SIG-M5 (cell line): ENCODE data around the gene NFIA.

Source experiments
- DNase-seq: peaks from one replicate; lab custom pipeline; 2025; lab: John Stamatoyannopoulos, UW

NFIA gene

DNA sequence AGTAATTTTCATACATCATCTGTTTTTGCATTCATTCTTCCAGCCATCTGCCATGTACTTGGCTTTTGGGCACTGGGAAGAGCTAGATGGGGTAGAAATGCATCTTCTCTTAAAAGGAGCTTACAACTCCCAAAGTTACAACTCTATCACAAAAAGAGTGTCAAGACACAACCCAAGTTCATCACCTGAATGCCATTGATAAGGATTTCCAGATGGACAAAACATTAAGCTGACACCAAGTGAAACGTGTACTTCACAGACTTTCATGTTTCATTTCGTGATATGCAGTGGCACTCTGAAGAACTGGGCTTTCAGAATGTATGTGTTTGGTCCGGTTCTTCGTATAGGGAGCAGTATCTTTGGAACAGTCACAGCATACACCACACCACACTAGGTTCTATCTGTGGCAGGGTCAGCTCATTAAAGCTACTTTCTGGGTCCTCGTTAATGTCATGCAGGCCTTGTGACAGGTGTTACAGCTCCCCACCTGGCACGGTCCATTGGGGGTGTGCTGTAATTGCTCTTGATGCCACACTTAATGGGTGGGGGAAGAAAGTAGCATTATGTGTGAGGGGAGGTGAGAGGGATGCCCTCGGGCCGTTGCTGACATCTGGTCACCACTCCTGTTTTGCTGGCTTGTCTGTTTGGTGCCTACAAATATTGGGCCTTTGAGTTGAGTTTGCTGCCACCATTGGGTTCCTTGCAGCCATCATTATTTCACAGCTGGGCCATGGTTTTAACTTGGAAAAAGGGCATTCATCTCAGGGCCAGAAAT is 164.9 kb downstream of the NFIA start:
- no peak for DNase-seq

DNA sequence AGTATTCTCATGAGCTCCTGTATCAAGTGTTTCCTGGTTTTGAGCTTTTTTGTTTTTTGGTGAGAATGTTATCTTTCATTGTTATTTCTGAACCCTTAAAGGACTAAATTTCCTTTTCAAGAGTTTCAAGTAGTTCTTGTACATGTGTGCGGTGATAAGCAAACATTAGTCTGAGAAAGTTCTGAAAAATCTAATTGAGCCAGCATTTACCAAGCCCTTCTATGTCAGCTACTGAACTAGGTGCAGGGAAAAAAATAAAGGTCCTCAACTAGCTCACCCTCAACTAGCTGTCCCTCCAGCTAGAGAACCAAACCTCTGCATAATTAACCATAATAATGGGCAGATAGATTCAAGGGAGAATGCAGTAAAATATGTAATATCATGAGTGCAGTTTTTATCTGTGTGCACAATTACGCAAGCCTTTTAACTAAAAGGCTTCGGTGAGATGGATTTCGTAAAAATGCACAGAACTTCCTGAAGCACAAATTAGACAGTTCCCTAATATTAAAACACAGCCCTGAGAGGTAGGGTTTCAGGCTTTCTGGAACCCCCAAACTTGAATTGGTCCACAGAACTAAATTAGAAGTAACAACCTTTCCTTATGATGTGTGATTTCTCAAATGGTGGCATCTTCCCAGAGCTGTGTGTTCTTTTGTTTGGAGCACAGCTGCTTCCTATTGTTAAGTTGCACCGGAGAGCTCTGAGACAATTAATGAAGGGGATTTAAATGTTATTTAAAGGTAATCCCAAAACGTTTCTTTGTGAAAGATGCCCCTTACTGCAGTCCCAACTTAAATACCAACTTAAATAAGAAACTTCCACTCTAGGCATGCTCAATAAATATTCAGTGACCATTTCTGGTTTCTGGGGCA is 165.8 kb downstream of the NFIA start:
- no peak for DNase-seq

DNA sequence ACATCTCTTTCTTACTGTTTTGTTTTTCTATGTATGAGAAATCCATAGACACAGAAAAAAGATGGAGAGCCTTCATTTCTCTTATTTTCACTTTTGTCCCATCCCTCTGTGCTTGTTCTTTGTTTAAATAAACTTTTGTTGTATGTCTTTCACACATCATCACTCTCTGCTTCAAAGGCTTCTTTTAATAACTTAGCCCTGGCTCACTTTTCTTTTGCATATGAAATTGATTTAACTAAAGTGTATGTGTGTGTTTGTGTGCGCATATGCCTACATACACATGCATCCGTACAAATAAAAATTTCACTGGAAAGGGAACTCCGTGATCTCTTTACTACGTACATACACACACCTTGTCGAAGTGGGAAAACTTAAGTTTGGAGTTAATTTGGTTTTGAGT is 168.6 kb downstream of the NFIA start:
- no peak for DNase-seq

DNA sequence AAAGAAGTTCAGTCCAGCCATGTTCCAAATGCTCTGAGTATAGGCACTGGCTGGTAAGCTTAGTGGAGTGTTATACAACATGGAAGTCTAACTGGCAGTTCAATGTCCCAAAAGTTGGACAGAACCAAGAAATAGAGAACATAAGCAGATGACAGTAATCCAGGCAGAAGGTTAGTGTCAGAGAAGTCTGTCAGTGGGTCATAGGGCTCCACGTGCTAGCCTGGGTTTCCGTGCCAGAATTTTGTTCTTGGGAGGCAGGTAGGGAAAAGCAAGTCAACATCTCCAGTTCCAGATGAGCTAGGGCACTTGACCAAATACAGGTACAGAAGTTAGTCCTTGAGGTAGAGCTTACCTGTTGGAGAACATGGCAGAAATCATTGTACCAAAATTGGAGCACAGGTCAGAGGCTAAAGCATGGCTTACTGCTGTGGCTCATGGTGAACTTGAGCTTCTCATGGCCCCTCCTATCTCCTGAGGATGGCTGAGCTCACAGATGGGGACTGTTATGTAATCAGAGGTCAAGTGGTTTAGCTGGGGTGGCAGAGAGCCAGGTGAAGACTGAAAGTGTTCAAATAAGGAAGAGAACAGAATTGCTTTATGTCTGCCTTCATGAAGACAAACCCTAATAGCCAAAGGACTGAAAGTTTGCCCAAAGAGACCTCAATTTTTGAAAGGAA is 170.8 kb downstream of the NFIA start:
- DNase-seq = no peak

DNA sequence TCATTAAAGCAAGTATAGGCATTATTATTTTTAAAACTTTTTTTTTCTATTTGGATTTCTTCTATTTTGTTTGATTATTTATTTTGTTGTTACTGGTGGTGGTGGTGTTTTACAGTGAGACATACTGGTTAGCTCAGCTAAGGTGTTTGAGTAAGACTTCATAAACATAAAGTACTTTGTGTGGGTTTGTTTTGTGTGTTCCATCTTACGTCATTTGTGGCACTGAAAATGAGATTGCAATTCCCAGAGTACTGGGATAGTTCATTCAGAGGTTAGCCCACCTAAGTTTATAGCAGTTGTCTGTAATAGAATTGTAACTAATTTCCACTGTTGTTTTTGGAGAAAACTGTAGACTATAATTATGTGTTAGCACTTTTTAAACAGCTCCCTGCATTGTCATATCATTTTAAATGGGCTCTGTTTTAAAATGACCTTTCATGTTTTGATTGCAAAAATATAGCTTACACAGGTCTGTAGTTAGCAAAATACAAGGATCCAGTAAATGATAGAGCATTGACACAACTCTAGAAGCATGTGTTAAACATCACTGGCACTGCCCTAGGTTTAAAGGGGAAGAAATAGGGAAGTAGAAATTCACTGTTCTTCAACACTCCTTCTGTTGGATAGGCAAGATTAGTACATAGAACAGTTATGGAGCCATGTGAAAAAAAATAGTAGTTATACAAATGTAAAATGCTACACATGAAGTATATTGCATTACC is 171.7 kb downstream of the NFIA start:
- DNase-seq = no peak

DNA sequence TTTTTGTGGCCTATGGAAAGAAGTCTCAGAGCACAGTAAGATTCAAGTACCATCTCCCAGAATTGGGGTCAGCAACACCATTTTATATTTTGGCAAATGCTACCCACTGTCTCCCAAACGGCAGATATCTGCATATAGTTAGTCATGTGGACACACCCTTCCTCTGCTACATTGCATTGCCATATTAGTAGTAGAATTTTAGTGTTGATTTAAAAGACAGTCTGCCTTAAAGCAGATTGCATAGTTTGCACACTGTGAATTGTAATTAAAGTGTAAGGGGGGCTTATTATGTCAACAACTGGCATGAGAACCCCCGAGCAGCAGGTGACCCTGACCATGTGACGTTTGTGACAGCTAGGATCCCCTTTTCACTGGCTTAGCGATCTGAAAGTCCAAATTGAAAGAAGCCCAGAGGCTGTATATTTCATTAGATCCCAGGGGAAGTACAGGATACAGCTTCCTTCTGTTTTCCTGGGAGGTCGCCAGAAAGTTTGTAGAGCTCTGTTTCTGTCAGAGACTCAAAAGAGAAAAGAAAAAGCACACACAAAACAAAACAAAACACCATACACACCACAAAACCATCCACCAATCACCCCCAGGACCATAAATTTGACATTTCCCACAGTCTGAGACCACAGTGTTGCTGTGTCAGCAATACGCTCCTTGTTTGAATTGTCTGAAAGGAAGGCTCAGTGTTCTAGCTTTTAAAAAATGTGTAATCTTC is 172.4 kb downstream of the NFIA start:
- DNase-seq = no peak

DNA sequence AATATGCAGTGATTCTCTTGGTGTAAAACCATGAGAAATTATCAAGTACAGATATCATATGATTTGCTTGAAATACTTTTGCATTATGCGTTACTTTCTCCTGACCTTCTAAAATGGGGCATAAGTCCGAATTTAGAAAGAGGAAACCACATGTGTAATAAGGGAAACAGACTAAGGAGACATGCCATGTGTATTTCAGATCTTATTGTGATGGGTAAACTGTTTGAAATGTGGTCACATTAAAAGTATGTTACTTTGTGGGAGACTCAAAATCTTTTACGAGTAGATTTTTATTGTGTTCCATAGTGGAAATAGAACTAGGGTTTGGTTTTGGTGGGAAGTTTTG is 173.0 kb downstream of the NFIA start:
- DNase-seq = no peak

DNA sequence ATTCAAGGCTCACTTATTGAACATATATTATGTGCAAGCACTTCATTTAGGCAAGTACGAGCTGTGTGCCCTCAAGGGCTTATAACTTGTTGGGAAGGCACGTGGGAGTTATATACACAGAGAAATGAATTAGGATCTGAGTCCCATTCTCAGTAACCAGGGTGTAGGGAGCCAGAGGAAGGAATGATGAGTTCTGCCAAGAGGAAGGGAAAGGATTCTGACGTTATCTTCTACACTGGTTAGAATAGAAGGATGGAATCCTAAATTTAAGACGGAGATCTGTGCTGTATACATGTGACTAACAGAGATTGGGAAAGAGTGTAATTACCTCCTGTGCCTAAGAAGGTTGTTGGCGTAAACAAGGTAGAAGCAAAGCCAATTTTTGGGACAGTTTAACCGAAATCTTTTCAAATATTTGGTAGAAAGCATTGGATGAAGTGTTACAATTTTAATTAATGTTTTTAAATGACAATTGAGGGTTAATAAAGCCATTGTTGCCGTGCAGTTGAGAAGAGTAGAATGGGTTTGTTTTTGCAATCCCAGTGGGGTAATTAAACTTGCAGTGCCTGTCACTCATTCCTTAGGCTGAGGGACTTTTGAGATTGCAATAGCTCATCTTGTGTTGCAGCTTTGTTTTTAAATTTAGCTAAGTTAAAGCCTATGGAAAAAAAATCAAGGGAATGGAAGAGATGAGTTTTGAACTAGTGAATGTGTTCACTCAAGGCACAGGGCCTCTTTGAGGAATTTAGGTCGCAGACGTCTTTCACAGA is 177.2 kb downstream of the NFIA start:
- no peak for DNase-seq

DNA sequence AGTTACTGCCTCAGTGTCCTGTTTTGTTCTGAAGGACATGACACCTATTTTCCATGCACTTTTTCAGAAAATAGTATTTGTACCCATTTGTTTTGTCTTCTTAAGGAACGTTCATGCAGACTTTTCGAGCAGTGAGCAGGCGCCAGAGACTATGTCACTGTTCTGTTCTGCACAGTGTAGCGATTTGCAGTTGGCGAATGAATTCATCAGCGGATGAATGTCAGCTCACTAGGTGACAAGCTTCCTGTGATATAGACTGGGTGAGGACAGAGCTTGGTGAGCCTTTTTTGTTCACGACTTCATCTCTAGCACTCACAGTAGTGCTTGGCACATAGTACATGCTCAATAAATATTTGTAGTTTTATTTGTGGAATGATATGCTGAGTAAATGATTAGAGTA is 177.8 kb downstream of the NFIA start:
- no peak for DNase-seq

DNA sequence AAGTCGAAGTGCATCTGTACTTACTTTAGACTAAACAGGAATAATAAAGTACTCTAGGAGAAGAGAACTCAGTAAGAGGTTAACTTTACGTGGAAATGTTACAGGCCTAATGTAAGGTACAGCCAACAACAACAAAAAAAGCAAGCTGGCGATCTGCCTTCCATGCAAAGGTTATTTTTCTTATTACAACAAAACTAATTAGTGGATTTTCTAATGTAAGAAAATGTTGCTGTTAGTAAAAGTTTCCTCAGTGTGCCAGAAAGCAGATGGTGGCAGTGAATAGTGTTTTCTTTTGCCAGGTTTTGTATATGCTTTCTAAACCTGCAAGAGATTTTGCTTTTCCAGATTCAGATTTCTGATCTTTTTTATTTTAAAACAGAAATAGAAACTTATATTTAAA is 179.2 kb downstream of the NFIA start:
- DNase-seq = no peak

DNA sequence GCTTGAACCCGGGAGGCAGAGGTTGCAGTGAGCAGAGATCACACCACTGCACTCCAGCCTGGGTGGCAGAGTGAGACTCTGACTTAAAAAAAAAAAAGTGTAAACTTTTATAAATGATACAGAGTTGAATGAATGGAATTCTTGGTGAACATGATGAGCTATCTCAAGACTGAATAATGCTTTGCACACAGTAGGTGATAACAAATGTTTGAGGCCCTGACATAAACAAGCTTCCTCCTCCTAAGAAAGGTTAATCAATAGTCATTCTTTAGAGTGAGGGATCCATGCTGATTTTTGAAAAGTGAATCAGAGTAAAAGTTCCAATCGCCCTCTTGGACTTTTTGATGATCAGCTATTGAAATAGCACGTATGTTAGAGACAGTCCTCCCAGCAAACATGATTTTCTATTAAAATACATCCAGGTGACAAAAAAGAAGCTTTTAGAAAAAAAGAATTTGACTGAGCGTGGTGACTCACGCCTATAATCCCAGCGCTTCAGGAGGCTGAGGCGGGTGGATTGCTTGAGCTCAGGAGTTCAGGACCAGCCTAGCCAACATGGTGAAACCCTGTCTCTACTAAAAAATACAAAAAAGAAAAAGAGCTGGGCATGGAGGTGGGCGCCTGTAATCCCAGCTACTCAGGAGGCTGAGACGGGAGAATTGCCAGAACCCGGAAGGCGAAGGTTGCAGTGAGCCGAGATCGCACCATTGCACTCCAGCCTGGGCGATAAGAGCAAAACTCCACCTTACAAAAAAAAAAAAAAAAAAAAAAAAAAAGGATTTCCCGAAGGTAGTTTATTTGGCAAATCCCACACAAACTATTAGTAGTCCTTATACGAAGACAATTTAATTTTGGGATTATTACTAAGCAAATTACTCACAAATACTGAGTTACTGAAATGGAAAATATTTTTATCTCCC is 181.8 kb downstream of the NFIA start:
- DNase-seq = no peak

DNA sequence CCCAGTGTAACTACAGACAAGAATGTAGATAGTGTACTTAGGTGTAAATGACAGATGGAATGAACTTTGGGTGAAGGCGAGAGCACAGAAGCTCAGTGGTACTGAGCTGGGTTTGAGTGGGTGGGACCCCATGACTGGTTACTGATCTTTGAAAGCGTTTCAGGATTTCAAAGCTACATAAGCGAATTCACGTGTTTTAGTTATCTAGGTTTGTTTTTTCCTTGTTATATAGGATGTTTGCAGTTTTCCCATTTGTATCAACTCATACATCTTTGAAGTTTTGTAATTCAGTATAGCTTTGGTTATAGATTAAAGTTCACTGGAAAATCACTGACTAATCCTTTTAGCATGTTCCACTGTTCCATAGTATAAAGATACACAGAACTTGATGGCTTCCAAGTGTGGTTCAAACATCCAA is 182.5 kb downstream of the NFIA start:
- no peak for DNase-seq

DNA sequence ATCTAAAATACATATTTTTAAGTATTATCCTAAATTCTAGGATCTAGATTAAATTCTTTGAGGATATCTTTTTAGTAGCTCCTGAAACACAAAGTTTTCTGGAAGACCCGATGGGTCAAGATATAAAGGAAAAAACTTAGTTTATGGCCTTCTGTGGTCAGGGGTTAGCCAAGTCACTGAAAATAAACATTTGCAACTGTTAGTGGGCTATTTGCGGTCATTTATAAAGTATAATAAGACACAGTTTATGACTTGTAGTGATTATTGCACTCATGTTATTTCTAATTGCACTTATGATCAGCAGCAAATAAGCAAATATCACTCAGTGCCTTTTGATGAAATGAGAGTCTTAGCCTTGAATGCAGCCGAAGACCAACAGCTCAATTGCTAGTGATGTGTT is 183.3 kb downstream of the NFIA start:
- DNase-seq = no peak

DNA sequence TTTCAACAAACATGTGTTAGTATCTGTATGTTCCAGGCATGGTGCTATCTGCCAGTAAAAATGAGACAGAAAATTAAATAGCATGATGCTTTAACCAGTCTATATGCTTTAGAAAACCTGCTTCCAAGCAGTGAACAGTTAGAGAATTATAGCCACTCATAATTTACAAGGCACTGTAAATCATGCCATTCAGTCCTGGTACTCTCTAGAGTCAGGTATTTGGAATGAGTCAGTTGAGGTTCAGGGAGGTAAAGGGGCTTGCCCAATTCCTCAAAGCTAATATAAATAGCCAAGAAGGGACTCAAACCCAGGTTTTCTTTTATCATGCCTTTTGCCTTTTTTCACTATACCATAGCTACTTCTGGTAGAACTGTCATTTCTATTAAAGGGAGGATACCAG is 184.4 kb downstream of the NFIA start:
- DNase-seq = no peak

DNA sequence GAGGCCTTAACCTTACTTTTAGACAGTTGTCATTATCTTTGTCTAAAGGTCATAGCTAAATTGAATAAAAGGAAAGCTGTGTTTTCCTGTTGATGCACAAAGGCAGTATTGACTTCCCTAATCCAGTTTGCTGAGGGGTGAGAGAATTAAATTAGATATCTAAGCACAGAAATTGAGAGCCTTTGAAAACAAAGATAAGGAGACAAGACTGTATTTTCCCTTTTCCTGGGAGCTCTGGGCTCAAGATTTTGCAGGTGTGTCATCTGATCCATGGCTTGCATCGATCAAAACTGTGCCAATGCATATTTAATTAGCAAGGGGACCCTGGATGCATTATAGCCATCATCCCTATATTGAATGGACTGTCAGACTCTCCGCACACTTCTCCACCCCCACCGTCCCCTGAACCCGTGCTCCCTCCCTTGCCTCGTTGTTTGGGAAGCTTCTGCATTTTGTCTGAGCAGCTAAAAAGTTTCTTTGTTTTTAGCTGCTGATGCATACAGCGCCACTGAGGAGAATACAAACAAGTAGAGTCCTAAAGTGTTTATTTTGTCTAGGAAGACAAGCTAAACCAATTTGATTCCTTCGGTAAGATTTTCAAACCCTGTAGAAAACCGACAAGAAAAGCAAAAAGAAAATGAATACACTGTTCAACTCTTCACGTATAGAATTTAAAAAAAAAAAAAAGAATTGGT is 186.3 kb downstream of the NFIA start:
- no peak for DNase-seq

DNA sequence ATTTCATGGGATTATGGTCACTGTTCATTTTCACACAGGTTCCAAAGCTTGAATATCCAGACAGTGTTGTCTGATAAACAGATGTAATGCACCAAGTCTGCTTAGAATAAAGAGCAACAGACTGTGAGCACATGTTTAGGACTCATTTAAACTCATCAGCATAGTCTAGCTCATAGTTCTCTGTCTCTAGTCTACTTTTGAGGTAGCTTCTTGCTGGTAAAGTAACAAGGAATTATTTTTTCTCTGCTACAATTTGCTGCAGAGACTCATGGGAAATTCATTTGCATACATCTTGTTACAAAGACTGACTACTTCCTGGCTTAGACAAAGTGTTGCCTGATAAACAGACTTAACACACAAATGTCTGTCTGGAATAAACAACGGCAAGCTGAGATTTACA is 187.2 kb downstream of the NFIA start:
- no peak for DNase-seq

DNA sequence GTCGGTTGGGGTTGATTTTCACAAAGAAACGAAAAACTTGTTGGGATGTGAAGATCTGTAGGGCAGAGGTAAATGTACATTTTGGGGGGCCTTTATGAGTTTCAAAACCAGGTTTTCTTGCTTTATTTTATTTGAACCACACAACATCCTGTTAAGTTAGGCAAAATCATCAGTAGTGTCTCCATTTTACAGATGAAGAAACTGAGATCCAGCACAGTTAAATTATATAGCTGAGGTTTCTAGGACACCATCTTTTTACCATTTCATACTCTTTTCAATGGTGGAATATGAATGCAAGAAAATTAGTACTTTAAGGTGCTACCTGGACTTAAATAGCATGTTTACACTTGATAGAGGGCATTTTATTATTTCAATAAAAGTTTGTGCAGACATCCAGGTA is 187.7 kb downstream of the NFIA start:
- DNase-seq = no peak

DNA sequence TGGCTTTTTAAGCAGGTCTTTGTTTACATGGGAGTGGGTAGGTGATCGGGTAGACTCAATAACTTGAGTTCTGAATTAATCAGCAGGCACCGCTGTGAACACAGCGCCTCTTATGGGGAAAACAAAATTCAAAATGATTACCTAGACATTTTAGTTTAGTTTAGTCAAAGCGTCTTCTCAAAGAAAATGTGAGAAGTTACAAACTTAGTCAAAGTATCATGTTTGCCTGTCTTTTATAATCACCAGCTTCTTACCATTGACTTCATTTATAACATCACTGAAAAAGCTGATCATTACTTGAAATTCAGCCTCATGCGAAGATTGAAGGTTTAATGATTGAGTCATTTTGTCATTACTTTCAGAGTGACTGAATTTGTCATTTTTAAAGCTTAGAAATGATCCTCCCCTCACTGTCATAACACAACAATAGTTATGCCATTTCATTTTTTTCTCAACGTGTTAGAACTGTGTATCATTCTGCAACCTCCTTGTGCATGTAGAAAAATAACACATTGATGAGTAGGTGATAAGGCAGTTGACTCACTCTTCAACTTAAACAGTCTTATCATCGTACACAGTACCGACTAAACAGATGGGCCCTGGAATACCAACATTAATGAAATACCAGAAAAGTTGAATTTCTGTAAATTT is 188.5 kb downstream of the NFIA start:
- DNase-seq = no peak

DNA sequence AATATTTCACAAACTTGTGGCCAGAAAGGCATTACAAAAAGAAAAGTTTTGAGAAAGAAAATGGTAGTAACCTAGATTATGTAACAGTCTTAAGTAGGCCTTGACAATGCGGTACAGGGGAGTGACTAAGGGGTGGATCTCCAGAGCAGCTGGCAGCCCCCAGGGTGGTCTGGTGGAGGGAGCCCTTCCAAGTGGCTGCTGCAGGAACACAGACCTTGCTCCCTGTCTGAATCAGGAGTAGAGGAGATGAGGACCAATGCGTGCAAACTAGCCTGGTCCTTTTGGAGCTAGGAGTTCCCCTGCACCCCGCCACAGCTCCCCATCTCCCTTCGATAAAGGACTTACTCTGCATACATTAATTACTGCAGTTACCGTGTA is 189.0 kb downstream of the NFIA start:
- no peak for DNase-seq
